GM21528 (cell line): ENCODE data around the gene ZDHHC7.
"Not testable (repeated sequence)": the region's sequence is repeated elsewhere in the genome, so short reads cannot be mapped to it uniquely, and the experiment has no call there.

Experiments
- ATAC-seq: cut with Tn5 transposase; IDR thresholded peaks from one replicate; pipeline ENCODE4 v1.9.1; 2021; ENCODE audit warnings: mild to moderate bottlenecking, moderate library complexity; ENCODE audit not compliant: unreplicated experiment, low FRiP score

The ZDHHC7 gene

DNA sequence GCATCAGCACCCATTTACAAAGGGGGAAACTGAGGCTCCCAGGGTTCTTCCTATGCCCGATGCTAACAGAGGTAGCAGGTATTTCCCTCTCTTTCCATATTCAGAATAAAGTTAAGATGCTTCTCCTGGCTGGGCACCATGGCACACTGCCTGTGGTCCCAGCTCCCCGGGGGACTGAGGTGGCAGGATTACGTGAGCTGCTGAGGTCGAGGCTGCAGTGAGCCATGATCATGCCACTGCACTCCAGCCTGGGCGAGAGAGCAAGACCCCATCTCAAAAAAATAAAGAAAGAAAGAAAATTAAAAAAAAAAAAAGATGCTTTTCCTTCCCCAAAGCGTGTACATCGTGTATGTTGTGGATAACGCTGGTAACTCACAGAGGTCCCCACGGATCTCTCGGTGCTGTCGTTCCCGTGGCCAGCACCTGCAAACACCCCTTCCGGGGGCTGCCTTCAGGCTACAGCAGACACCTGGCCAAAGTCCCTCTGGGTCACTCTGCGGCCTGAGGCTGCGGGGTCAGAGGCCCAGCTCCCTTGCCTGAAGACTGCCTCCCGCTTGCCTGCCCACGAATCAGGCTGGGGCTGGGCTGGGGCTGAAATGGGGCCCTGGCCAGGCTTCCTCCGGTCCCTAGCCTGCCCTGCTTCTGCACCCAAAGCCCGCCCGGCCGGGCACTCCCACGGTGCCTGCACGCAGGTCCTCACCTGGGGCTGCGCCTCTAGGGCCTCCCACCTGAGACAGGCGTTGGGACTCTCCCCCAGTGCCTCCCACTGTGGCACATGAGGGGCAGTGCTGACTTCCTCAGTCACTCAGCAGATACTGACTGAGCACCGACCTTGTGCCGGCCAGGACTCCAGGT, 63.1 kb downstream of the ZDHHC7 start:
- ATAC-seq = no peak

DNA sequence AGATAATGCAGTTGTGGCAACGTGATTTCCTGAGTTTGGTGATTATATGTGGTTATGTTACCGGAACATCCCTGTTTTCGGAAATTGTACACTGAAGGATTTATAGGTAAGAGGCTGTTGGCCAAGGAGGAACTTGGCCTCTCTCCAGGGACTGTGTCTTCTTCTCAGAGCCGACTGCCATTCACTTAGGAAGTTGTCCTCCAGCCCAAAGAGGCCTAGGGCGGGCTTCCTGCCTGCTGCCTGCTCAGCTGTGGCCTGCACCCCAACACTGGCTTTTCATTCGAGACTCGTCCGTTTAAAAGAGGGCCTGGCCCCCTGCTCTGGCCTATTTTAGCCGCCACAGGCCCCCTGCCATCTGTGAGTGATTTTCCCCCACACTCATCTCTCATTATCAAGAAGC, 64.3 kb downstream of the ZDHHC7 start:
- no peak for ATAC-seq

DNA sequence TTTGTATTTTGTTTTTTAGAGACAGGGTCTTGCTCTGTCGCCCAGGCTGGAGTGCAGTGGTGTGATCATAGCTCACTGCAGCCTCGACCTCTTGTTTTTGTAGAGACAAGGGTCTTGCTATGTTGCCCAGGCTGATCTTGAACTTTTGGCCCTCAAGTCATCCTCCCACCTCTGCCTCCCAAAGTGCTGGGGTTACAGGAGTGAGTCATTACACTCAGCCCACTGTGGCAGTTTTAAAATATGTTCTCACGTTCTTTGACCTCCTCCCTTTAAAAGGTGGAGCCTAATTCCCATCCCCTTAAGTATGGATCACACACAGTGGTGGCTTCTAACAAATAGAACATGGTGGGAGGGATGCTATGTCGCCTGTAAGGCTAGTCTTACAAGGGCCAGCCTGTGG, 67.7 kb downstream of the ZDHHC7 start:
- ATAC-seq = no peak

- no peak for ATAC-seq
Measured at GRCh38 chr16:84942786-84943185, 68.5 kb downstream of the ZDHHC7 start.

- ATAC-seq = no peak
Measured at GRCh38 chr16:84941921-84942320, 69.4 kb downstream of the ZDHHC7 start.

DNA sequence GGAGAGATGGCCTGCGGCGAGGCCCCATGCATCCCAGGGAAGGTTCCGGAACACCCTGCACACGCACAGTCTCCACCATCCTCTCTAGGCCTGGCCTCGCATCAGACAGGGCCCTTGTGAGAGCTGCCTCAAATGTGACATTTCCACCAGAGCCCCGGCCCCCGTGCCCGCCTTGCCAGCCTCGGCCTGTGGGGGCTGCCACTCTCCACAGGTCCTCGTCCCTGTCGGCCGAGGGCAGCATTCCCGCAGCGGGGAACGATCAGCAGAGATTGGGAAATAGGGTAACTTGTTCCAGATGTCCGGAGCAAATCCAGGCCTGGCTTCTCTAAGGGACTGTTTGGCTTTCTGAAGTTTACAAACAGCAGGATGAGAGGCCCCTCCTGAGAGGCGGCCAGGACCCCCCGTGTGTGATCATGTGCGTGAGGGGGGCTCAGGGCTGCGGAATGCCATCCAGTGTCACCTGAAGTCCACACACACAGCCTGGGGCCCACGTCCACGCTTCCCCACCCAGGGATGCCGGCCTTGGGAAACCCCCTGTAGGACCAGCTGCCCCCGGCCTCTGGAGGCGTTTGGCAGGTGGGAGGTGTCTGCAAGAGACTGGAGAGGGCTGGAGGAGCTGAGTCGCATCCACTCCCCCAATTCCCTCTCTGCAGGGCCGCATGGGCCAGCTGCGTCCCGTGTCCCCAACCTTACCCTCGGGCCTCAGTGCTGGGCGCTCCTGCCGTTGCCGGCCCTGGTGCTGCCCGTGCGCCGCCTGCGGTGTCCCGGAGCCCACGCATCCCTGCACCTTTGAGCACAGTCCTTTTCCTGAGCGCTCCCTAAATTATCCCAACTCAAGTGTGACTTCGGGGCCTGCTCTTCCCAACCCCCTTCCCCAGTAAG, 70.4 kb downstream of the ZDHHC7 start:
- no peak for ATAC-seq

DNA sequence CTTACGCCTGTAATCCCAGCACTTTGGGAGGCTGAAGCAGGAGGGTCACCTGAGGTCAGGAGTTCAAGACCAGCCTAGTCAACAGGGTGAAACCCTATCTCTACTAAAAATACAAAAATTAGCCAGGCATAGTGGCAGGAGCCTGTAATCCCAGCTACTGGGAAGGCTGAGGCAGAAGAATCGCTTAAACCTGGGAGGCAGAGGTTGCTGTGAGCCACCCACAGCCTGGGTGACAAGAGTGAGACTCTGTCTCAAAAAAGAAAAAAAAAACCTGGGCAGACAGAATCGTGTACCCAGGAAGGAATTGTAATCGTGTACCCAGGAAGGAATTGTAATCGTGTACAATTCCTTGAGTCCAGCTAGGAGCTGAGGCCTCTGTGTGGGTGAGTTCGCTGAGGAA, 72.7 kb downstream of the ZDHHC7 start:
- not testable (repeated sequence) for ATAC-seq

GRCh38 chr16:84937196-84938005, 73.9 kb downstream of the ZDHHC7 start:
- ATAC-seq = no peak

- ATAC-seq = no peak
Measured at GRCh38 chr16:84933774-84934631, 77.3 kb downstream of the ZDHHC7 start.

- no peak for ATAC-seq
Measured at GRCh38 chr16:84932681-84933080, 78.7 kb downstream of the ZDHHC7 start.

- no peak for ATAC-seq
Measured at GRCh38 chr16:84931506-84931905, 79.8 kb downstream of the ZDHHC7 start.

DNA sequence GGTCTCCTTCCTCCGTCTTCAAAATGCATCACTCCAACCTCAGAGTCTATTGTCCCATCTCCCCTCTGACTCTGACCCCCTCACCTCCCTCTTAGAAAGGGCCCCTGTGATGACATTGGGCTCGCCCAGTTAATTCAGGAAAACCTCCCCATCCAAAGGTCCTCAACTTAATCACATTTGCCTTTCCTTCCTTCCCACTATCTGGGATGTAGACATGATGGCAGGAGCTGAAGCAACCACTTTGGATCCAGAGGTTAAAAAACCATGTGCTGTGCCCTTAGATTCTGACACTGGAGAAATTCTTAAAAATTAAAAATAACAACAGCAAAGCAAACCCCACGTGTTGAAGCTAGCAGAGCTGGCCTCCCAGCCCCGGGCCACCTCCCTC, 80.2 kb downstream of the ZDHHC7 start:
- ATAC-seq = no peak

GRCh38 chr16:84930298-84931106, 80.8 kb downstream of the ZDHHC7 start:
- ATAC-seq = no peak

DNA sequence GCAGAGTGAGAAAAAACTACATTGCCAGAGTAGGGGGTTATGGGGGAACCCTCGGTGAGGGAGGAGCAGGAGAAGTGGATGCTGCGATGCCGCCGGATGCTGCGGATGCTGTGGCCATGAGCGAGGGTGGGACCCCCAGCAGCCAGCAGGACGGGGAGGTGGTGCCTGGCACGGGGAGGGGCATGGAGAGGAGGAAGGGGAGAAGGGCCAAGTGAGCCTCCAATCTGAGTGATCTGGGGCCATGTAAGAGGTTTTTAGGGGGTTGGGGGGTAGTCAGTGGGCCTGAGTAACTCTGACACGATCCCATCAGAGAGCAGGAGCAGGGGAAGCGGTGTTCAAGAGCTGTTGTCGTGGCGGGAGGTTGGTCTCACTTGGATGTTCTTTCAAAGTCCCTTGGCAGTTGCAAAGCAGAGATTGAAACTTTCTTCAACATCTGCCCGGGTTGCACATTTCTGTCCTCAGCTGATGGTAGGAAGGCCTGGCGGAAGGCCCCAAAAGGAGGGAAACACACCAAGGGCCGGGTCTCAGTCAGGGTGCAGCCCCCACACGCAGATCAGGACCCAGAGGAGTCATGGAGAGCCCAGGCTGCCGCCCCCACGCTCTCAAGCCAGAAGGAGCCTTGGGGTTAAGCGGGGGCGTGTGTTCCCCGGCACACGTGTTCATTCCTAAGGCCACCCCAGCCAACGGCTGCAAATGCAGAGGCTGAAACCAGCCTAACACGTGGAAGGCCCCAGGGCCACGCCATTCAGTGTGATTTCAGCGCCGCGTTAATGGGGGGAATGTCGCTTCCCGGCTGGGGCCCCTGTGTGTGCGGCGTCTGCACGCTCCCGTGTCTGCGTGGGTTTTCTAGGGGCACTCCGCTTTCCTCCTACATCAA, 81.7 kb downstream of the ZDHHC7 start:
- ATAC-seq = no peak

DNA sequence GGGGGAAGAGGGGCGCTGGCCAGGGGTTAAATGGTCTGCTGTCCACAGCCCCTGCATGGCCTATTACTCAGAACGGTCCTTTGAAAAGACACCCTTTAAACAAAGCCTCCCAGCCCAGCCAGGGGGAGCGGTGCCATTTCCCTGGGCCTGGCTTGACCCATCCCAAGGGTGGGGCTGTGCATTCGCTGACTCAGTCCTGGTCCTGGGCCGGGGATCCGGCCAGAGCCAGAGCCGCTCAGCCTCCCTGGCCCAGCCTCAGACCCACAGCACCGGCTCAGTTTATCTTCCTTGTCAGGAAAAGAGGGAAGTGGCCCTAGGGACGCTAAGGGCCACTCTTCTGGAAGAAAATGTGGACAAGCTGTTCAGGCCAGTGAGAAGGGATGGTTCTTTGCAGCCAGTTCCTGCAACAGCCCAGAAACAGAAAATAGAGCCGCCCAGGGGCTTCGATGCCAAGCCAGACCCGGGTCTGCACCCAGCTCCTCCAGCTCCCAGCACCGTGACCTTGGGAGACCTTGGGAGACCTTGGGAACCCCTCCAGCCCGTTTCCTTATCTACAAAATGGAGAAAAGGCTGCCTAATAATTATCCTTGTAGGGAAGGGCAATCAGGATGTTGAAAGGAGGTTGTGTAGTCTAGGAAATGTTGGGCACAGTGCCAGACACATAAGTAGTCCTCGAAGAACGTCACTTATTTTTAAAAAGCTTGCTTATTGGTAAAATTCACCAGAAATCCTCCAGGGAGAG, 82.5 kb downstream of the ZDHHC7 start:
- ATAC-seq = no peak

DNA sequence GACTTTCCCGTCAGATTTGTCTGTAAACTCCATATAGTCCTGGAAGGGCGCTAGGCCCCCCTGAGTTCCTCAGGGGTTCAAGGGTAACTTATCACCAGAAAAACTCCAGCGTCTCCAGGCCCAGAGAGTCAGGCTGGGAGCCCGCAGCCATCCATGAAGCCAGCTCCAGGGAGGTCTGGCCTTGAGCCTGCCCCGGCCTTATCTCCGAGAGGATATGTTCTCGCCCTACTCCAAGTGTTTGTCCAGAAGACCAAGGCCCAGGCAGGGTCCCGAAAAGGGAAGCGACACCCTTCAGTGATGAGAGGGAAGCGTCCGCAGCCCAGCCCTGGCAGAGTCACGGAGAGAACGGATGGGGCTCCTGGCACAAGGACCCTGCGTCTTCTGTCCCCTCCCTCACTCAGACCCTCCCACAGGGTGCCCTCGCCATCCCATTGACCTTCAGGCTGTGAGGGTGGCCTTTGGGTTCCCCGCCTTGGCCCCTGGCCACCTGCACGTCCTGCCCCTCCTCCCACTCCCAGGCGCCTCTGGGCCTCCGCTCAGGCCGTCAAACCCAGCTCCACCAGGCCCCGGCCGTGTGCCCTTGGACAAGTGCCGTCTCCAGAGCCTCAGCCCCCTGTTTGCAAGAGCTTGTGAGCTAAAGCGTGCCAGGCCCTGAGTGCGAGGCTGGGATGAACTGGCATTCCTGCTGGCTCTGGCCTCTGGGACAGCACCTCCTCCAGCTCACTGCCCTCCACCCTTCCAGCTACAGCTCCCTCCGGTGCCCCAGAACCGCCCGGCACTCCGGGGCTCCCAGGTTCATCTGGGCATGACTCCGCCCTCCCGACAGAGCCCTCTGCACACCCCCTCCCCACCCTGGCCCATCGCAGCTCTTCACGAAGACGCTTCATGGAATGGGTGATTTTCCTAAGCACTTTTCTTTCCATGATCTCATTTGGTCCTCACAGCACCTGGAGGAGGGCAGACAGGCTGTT, 83.4 kb downstream of the ZDHHC7 start:
- ATAC-seq = no peak
